ENCODE data around the gene RFX8.

RFX8 gene

GRCh38 chr2:101502095-101502494 lies 27.2 kb upstream of the RFX8 start:
- Mint-ChIP-seq H3K27ac (peak overlapping the region; percentile 36), H3K9me3 (no peaks in the 10 kb centered on the region), H3K27me3 (peaks cover 6% of the 10 kb centered on the region), H3K4me3 (peak overlapping the region; percentile 23), H3K4me1 (ENCODE audit: low read depth) (peaks cover 21% of the 10 kb centered on the region), H3K36me3 (ENCODE audit: low read depth) (no peaks in the 10 kb centered on the region)

DNA sequence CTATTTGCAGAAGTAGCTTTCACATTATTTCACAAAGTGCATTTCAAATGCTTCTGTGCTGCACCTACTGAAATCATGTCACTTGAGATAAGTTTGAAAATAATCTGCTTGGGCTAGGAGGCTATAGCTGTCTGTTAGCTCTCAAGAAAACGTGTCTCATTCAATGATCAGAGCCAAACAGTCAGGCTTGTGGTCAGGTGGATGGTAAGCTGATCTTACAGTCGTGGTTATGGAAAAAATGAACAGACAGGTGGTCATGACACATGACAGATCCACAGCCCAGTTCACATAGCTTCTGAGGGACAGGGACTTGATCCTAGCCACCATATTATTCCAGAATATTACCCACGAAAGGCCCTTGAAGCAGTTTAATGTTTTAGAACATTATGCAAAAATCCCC lies 26.5 kb upstream of the RFX8 start:
- Mint-ChIP-seq H3K4me3 (no peak overlapping the region), H3K36me3 (ENCODE audit: low read depth) (no peaks in the 10 kb centered on the region), H3K27ac (peak overlapping the region; percentile 36), H3K27me3 (peaks cover 6% of the 10 kb centered on the region), H3K4me1 (ENCODE audit: low read depth) (peaks cover 21% of the 10 kb centered on the region), H3K9me3 (no peaks in the 10 kb centered on the region)

DNA sequence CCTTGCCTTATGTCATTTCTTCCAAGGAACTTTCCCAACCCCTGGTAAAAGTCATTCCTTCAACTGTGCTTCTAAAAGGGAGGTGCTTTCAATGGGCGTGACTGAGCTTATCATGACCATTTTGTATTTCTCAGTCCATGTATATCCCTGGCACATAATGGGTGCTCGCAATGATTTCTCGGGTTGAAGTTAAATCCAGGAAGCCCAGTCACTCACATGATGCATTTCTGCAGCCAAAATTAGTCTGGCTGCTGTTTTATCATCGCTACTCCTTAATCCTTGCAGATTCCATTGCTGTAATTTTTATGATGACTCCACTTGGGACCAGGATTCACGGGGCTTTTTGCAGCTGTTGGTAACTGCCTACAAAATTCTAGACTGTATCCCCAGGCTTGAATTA lies 25.9 kb upstream of the RFX8 start:
- Mint-ChIP-seq H3K4me1 (ENCODE audit: low read depth) (peaks cover 21% of the 10 kb centered on the region), H3K9me3 (no peaks in the 10 kb centered on the region), H3K27ac (no peak overlapping the region), H3K27me3 (peaks cover 6% of the 10 kb centered on the region), H3K4me3 (no peak overlapping the region), H3K36me3 (ENCODE audit: low read depth) (no peaks in the 10 kb centered on the region)

DNA sequence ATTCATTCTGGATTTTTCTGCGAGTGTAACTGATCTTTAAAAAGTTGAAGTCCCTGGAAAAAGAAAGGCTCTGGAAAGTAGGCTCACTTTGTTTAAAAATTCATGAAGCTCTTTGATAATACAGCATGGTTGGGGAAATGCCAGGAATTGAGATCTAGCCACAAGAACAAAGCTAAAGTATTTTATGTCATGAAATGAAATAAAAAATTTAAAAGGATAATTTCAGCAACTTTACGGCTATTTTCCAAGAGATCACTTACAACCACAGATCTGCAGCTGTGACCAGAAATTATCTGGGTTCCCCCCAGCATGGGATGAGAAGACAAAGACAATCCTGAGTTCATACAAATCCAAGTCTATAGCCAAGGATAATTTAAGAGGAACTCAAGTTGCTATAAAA lies 25.3 kb upstream of the RFX8 start:
- Mint-ChIP-seq H3K4me3 (no peak overlapping the region), H3K9me3 (no peaks in the 10 kb centered on the region), H3K27ac (no peak overlapping the region), H3K27me3 (peaks cover 6% of the 10 kb centered on the region), H3K4me1 (ENCODE audit: low read depth) (peaks cover 21% of the 10 kb centered on the region), H3K36me3 (ENCODE audit: low read depth) (no peaks in the 10 kb centered on the region)

DNA sequence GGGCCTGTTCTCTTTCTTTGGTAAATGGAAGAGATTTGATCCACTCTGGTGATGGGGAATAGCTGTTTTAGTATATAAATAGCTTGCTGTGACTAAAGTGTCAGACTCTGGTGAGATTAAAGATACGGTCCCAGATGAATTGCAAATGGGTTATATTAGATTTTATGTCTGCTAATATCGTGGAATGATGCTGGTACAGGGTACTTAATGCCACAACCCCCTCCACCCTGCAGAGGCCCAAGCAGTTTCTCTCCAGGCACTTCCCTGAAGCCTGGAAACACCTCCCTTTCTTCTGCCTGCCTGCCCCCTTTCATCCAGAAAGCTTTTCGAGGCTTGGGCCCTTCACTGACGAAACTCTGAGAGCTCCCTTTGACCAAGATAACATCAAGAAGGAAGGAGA lies 21.4 kb upstream of the RFX8 start:
- Mint-ChIP-seq H3K27ac (no peak overlapping the region), H3K4me1 (ENCODE audit: low read depth) (peaks cover 8% of the 10 kb centered on the region), H3K27me3 (peaks cover 6% of the 10 kb centered on the region), H3K36me3 (ENCODE audit: low read depth) (no peaks in the 10 kb centered on the region), H3K4me3 (no peak overlapping the region), H3K9me3 (no peaks in the 10 kb centered on the region)

- no peak overlapping the region for H3K4me3 Mint-ChIP-seq
- H3K36me3 Mint-ChIP-seq (ENCODE audit: low read depth) = no peaks in the 10 kb centered on the region
- H3K27ac Mint-ChIP-seq = no peak overlapping the region
- H3K27me3 Mint-ChIP-seq = no peaks in the 10 kb centered on the region
- no peaks in the 10 kb centered on the region for H3K4me1 Mint-ChIP-seq (ENCODE audit: low read depth)
- no peaks in the 10 kb centered on the region for H3K9me3 Mint-ChIP-seq
These were observed 18.1 kb upstream of the RFX8 start for GRCh38 chr2:101492936-101493473.

GRCh38 chr2:101486994-101487393 lies 12.1 kb upstream of the RFX8 start:
- Mint-ChIP-seq H3K27ac (no peak overlapping the region), H3K4me3 (no peak overlapping the region), H3K9me3 (no peaks in the 10 kb centered on the region), H3K36me3 (ENCODE audit: low read depth) (no peaks in the 10 kb centered on the region), H3K27me3 (no peaks in the 10 kb centered on the region), H3K4me1 (ENCODE audit: low read depth) (peaks cover 14% of the 10 kb centered on the region)

GRCh38 chr2:101486258-101486701 lies 11.4 kb upstream of the RFX8 start:
- Mint-ChIP-seq H3K27ac (no peak overlapping the region), H3K4me1 (ENCODE audit: low read depth) (peaks cover 14% of the 10 kb centered on the region), H3K9me3 (no peaks in the 10 kb centered on the region), H3K27me3 (no peaks in the 10 kb centered on the region), H3K36me3 (ENCODE audit: low read depth) (no peaks in the 10 kb centered on the region), H3K4me3 (no peak overlapping the region)

DNA sequence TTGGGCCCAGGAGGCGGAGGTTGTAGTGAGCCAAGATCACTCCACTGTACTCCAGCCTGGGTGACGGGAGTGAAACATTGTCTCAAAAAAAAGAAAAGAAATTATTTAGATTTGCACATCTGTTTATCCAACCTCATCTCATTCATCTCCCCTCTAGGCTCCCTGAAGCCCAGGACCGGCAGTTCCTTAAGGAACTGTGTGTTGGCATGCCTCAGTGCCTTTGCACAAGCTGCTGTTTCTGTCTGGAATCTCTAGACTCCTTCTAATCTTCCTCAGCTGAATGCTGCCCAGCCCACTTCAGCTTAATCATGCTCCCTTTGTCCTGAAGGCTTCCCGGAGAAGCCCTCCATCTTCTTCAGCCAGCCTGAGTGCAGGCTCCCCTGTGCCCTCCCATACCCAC lies 10.9 kb upstream of the RFX8 start:
- Mint-ChIP-seq H3K9me3 (no peaks in the 10 kb centered on the region), H3K27ac (no peak overlapping the region), H3K27me3 (no peaks in the 10 kb centered on the region), H3K4me1 (ENCODE audit: low read depth) (peaks cover 14% of the 10 kb centered on the region), H3K36me3 (ENCODE audit: low read depth) (no peaks in the 10 kb centered on the region), H3K4me3 (no peak overlapping the region)

- Mint-ChIP-seq H3K36me3 (ENCODE audit: low read depth) (no peaks in the 10 kb centered on the region), H3K27ac (no peak overlapping the region), H3K4me3 (no peak overlapping the region), H3K27me3 (peaks cover 21% of the 10 kb centered on the region), H3K9me3 (no peaks in the 10 kb centered on the region), H3K4me1 (ENCODE audit: low read depth) (peaks cover 8% of the 10 kb centered on the region)
These were observed 5.9 kb upstream of the RFX8 start for GRCh38 chr2:101480764-101481163.

GRCh38 chr2:101479810-101480209 lies 4.9 kb upstream of the RFX8 start:
- Mint-ChIP-seq H3K27me3 (peaks cover 25% of the 10 kb centered on the region), H3K4me1 (ENCODE audit: low read depth) (peaks cover 14% of the 10 kb centered on the region), H3K4me3 (no peak overlapping the region), H3K9me3 (no peaks in the 10 kb centered on the region), H3K27ac (no peak overlapping the region), H3K36me3 (ENCODE audit: low read depth) (no peaks in the 10 kb centered on the region)

GRCh38 chr2:101479328-101479727 lies 4.4 kb upstream of the RFX8 start:
- Mint-ChIP-seq H3K4me1 (ENCODE audit: low read depth) (peaks cover 16% of the 10 kb centered on the region), H3K27ac (no peak overlapping the region), H3K36me3 (ENCODE audit: low read depth) (no peaks in the 10 kb centered on the region), H3K9me3 (no peaks in the 10 kb centered on the region), H3K27me3 (peaks cover 25% of the 10 kb centered on the region), H3K4me3 (no peak overlapping the region)

DNA sequence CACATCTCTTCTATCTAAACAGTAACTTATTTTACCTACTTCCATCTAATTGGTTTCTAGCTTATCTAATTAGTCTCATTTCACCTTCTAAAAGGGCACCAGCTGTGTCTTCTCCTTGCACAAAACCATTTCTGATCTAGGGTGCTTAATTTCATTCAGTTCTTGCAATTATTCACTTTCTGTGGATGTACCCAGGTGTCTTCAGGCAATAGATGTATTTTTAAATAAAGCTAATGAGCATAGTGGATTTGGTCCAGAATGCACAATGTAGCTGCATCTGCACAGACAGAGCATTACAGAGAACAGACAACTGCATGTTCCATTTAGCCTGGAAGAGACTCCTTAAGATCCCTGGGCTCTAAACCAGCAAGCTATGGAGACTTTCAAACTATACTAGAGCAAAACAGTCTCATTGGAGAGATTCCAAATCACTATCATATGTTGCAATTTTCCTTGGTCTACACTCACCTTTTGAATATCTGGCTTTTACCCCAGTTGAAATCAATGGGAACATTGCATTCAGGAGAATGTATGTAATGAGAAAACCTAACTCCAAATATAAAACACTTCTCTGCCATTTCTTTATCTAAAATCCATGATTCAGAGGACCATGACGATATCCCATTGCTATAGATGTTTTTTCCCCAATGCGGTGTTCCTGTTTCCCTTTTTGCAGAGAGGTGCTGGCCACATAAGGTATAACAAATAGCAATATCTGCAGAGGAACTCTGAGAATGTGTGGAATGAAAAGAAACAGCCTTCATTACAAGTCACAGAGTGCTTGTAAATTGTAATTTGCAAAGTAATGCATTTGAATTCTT lies 3.5 kb upstream of the RFX8 start:
- Mint-ChIP-seq H3K27ac (no peak overlapping the region), H3K36me3 (ENCODE audit: low read depth) (no peaks in the 10 kb centered on the region), H3K4me1 (ENCODE audit: low read depth) (peaks cover 19% of the 10 kb centered on the region), H3K9me3 (no peaks in the 10 kb centered on the region), H3K4me3 (no peak overlapping the region), H3K27me3 (peaks cover 29% of the 10 kb centered on the region)

DNA sequence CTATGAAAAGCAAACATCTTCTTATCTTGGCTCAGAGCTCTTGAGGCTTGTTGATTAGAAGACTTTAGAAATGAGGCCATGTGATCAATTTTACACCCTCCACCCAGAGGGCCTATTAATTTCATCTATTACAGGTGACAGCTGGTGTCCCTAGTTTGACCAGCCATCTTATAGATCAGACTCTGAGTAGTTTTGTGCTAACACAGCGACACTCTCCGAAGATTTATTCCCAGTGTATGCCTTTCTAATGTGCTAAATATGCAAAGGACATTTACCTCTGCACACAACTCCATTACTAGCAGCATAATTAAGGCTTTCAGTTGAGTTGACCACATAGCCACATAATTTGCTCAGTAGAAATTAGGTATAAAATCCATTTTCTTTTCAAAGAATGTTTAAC lies 2.6 kb upstream of the RFX8 start:
- Mint-ChIP-seq H3K4me1 (ENCODE audit: low read depth) (peaks cover 19% of the 10 kb centered on the region), H3K36me3 (ENCODE audit: low read depth) (no peaks in the 10 kb centered on the region)

GRCh38 chr2:101476605-101477208 lies 1.8 kb upstream of the RFX8 start:
- no peaks in the 10 kb centered on the region for H3K9me3 Mint-ChIP-seq
- H3K4me1 Mint-ChIP-seq (ENCODE audit: low read depth) = peaks cover 19% of the 10 kb centered on the region
- H3K27ac Mint-ChIP-seq = peak overlapping the region; percentile 61
- no peak overlapping the region for H3K4me3 Mint-ChIP-seq
- peaks cover 39% of the 10 kb centered on the region for H3K27me3 Mint-ChIP-seq
- no peaks in the 10 kb centered on the region for H3K36me3 Mint-ChIP-seq (ENCODE audit: low read depth)

More for the DNA sequence above, 2.6 kb upstream of the RFX8 start:
- no peak overlapping the region for H3K27ac Mint-ChIP-seq
- H3K27me3 Mint-ChIP-seq = peaks cover 36% of the 10 kb centered on the region
- no peaks in the 10 kb centered on the region for H3K9me3 Mint-ChIP-seq
- no peak overlapping the region for H3K4me3 Mint-ChIP-seq

Data from stimulated activated naive CD8-positive, alpha-beta T cell treated with anti-CD3 and anti-CD28 coated beads, Interleukin-15, Interleukin-2, amounts not matched to agents 100 ng/mL and 50 ng/mL, for 24 hours (primary cell).